Prostate gland (tissue), 2 donors: Measurements from ENCODE around the gene DUS3L. TPM values are rescaled to one million over a fixed set of nuclear protein-coding genes. Genes with fewer than 3 reads are reported as not detected.

Experiments used
- DNase-seq: peaks from one replicate; pipeline ENCODE4 v3.0.0-alpha.2; 2019; ENCODE audit warnings: low spot score
- H3K27ac ChIP-seq, 2 donors: fragments of 200-600 bp; sonication (generic); 2 replicates each; pipeline ENCODE4 v1.5.1; 2017 to 2019
- H3K27me3 ChIP-seq: fragments of 200-600 bp; sonication (generic); replicated peaks from 2 replicates; pipeline ENCODE4 v1.5.1; 2019; ENCODE audit not compliant: insufficient read depth
- H3K36me3 ChIP-seq, 2 donors: fragments of 200-600 bp; sonication (generic); 1 replicate in 1 of 2; 2 replicates in 1 of 2; pipeline versions ENCODE4 v1.5.1 to v1.8.1; 2017 to 2019
- H3K4me1 ChIP-seq: fragments of 200-600 bp; sonication (generic); replicated peaks from 2 replicates; pipeline ENCODE4 v1.5.1; 2019
- H3K4me3 ChIP-seq, 2 donors: fragments of 200-600 bp; sonication (generic); 2 replicates each; pipeline ENCODE4 v1.5.1; 2017 to 2019
- H3K9me3 ChIP-seq: fragments of 200-600 bp; sonication (generic); 2 replicates; pipeline ENCODE4 v1.5.1; 2017
- POLR2A ChIP-seq: fragments of 450-650 bp; IDR thresholded peaks from one replicate; pipeline ENCODE4 v1.6.1; 2016; ENCODE audit warnings: antibody characterized with exemption, mild to moderate bottlenecking
- POLR2AphosphoS5 ChIP-seq: sonication (generic); formaldehyde crosslinking; IDR thresholded peaks from one replicate; pipeline ENCODE4 v1.6.1; 2017; ENCODE audit warnings: antibody characterized with exemption
- WGBS: methylation state at CpG from one replicate; pipeline ENCODE4 v1.1.5; 2018; 5-methylcytosine and 5-hydroxymethylcytosine counted together
- intact Hi-C: fragments of 100-400 bp; cut with DNase I; formaldehyde crosslinking; loops from one replicate; pipeline ENCODE4 v1.14.2; 2022
- total RNA-seq, 2 donors: library from RNA; depleted of rRNA; stranded (reverse); fragments of >200 nt; gene quantifications; one replicate each; pipeline ENCODE4 v1.1.0, GENCODE V29; 2016
- TF ChIP-seq, protein P1 (sequence below), 4 experiments: fragments of 200-600 bp in 2 of 4; fragments of 450-650 bp in 2 of 4; sonication (generic) in 2 of 4; IDR thresholded peaks; 1 replicate in 3 of 4; 2 replicates in 1 of 4; pipeline ENCODE4 v1.5.1; 2016 to 2019; ENCODE audit warnings: antibody characterized with exemption in 4 of 4, mild to moderate bottlenecking in 2 of 4, moderate library complexity in 2 of 4

Gene DUS3L
- total RNA-seq, 2 donors from 2014 or later, result 43.8 to 57.5 TPM

DNA sequence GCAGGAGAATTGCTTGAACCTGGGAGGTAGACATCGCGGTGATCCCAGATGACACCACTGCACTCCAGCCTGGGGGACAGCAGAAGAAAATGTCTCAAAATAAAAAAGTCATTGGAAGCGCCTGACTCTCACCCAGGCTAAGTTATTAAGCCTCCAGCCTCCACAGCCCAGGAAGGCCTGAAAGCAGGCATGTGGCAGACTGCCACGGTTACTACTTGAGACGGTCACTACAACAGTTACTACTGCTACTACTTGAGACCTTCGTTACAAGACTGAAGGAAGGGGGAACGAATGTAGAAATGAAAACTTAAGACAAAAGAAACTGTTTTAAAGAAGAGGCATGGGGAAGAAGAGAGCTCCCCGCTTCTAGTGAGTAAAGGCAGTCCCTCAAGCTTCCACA, 16.0 kb downstream of the DUS3L start:
- Histone ChIP-seq H3K27me3 (no peaks in the 10 kb centered on the region), H3K4me3 (no peak overlapping the region), H3K27ac (no peak overlapping the region), H3K9me3 (no peaks in the 10 kb centered on the region), H3K4me1 (no peaks in the 10 kb centered on the region), H3K36me3 (no peaks in the 10 kb centered on the region)
- no peak for DNase-seq
- no peak for TF ChIP-seq POLR2A
- TF ChIP-seq, protein P1, sequence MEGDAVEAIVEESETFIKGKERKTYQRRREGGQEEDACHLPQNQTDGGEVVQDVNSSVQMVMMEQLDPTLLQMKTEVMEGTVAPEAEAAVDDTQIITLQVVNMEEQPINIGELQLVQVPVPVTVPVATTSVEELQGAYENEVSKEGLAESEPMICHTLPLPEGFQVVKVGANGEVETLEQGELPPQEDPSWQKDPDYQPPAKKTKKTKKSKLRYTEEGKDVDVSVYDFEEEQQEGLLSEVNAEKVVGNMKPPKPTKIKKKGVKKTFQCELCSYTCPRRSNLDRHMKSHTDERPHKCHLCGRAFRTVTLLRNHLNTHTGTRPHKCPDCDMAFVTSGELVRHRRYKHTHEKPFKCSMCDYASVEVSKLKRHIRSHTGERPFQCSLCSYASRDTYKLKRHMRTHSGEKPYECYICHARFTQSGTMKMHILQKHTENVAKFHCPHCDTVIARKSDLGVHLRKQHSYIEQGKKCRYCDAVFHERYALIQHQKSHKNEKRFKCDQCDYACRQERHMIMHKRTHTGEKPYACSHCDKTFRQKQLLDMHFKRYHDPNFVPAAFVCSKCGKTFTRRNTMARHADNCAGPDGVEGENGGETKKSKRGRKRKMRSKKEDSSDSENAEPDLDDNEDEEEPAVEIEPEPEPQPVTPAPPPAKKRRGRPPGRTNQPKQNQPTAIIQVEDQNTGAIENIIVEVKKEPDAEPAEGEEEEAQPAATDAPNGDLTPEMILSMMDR (IDR thresholded peaks at IDR 0.05), result no peak
- WGBS, result 83% methylated on average over 8 of the region's 8 CpGs
- intact Hi-C loops, result no loop called here

DNA sequence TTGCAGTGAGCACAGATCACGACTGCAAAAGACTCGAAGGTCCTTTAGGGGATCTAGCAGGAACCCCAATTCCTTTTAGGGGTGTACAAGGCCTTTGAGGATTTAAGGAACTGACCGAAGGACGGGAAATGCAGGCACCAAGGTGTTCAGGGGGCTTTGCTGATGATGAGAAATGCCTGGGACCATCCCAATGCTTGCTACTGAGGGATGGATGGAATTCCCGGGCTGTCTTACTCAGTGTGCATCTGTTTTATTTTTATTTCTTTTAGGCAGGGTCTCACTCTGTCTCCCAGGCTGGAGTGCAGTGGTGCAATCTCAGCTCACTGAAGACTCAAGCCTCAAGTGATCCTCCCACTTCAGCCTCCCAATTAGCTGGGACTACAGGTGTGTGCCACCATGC, 17.7 kb downstream of the DUS3L start:
- no peak for DNase-seq
- TF ChIP-seq POLR2A (no peak), POLR2AphosphoS5 (no peak)
- WGBS, result 91% methylated on average over 5 of the region's 5 CpGs

DNA sequence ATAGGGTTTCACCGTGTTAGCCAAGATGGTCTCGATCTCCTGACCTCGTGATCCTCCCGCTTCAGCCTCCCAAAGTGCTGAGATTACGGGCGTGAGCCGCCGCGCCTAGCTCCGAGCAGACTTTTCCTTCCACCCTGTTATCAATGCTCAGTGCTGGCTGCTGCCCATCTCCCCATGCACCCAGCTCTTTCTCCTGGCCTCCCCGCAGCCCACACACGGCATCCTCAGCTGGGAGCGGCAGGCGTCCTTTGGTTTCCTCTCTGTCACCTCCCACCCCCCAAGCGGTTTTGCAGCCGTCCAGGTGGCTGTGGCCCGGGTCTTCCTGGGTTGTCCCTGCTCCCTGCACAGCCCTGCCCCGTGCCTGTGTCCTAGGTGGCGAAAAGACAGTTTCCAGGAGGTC, 18.5 kb downstream of the DUS3L start:
- H3K27ac ChIP-seq, result no peak overlapping the region
- TF ChIP-seq POLR2AphosphoS5, result no peak
- TF ChIP-seq POLR2A, result no peak
- TF ChIP-seq, protein P1 (IDR thresholded peaks at IDR 0.05), result no peak
- H3K4me1 ChIP-seq, result no peaks in the 10 kb centered on the region
- no peak overlapping the region for H3K4me3 ChIP-seq
- DNase-seq, result no peak
- whole genome bisulfite sequencing, result 90% methylated on average over 19 of the region's 19 CpGs
- H3K36me3 ChIP-seq, result no peaks in the 10 kb centered on the region
- no peaks in the 10 kb centered on the region for H3K9me3 ChIP-seq
- intact Hi-C loops, result no loop called here
- no peaks in the 10 kb centered on the region for H3K27me3 ChIP-seq

More for the DNA sequence above, 17.7 kb downstream of the DUS3L start:
- Histone ChIP-seq H3K36me3 (no peaks in the 10 kb centered on the region), H3K27ac (no peak overlapping the region), H3K4me1 (no peaks in the 10 kb centered on the region), H3K4me3 (no peak overlapping the region), H3K27me3 (no peaks in the 10 kb centered on the region), H3K9me3 (no peaks in the 10 kb centered on the region)
- intact Hi-C loops, result no loop called here

DNA sequence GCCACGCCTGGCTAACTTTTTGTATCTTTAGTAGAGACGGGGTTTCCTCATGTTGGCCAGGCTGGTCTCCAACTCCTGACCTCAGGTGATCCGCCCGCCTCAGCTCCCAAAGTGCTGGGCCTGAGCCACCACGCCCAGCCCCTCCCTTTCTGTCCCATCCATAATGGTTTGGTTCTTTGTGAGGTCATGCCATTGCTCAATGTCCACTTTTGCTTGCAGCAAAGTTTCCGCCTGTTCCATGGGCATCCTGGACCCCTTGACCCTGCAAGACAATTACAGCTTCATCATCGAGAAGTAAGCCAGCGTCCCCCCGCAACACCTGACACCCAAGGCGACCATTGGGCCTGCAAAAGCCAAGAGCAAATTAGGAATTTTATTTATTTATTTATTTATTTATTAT, 23.0 kb downstream of the DUS3L start:
- H3K27me3 ChIP-seq, result no peaks in the 10 kb centered on the region
- no peaks in the 10 kb centered on the region for H3K36me3 ChIP-seq
- no peaks in the 10 kb centered on the region for H3K4me1 ChIP-seq
- WGBS, result 95% methylated on average over 10 of the region's 10 CpGs
- no peak for DNase-seq
- TF ChIP-seq POLR2A, result no peak
- TF ChIP-seq, protein P1 (IDR thresholded peaks at IDR 0.05), result no peak
- no peak for TF ChIP-seq POLR2AphosphoS5
- intact Hi-C loops, result no loop called here
- H3K4me3 ChIP-seq, result no peak overlapping the region
- no peaks in the 10 kb centered on the region for H3K9me3 ChIP-seq
- no peak overlapping the region for H3K27ac ChIP-seq

DNA sequence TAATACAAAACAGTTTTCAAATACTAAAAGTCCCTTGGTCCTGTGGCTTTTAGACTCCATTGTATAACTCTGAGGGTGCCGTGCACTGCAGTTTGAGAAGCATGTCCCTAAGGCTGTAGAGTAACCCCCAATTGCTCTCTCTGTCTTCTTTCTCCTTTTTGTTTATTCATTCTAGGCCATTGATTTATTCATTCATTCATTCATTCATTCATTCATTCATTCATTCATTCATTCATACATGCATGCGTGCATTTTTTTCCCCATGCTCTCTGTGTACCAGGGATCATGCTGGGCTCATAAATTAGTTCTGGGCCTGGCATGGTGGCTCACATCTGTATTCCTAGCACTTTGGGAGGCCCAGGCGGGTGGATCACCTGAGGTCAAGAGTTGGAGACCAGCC, 25.7 kb downstream of the DUS3L start:
- H3K27me3 ChIP-seq, result no peaks in the 10 kb centered on the region
- no peaks in the 10 kb centered on the region for H3K4me1 ChIP-seq
- H3K36me3 ChIP-seq, result no peaks in the 10 kb centered on the region
- TF ChIP-seq POLR2AphosphoS5, result no peak
- no peak for TF ChIP-seq POLR2A
- TF ChIP-seq, protein P1 (IDR thresholded peaks at IDR 0.05), result no peak
- 94% methylated on average over 3 of the region's 3 CpGs for WGBS
- no peak for DNase-seq
- H3K9me3 ChIP-seq, result no peaks in the 10 kb centered on the region
- intact Hi-C loops, result no loop called here
- H3K27ac ChIP-seq, result no peak overlapping the region
- no peak overlapping the region for H3K4me3 ChIP-seq
